Measurements from ENCODE around the gene MLLT10.

GRCh38 chr10:21724020-21724589 lies 190.1 kb downstream of the MLLT10 start:
- no peak for TF ChIP-seq POLR2AphosphoS5 (IDR thresholded peaks at IDR 0.05; ENCODE audit: low read depth, low read length)
- TF ChIP-seq SIN3A (IDR thresholded peaks at IDR 0.05; ENCODE audit: borderline replicate concordance, insufficient read depth, low read length), result peak; percentile 43; the same call in 1 of the 2 replicates
- no peak for TF ChIP-seq FOXP2 (optimal IDR thresholded peaks at IDR 0.05; ENCODE audit: borderline replicate concordance, extremely low read depth, extremely low read length, insufficient read depth)
- TF ChIP-seq REST (IDR thresholded peaks at IDR 0.05; ENCODE audit: insufficient read depth in 1 of 2, low read depth in 2 of 2, low read length in 2 of 2), result no peak
